Muscle of arm (tissue), 12 donors: ENCODE data around the gene GLP1R. TPM values are rescaled to one million over a fixed set of nuclear protein-coding genes. Genes with fewer than 3 reads are reported as not detected.

Source experiments
- DNase-seq: peaks from one replicate; pipeline ENCODE4 v3.0.0-alpha.2; 2013
- polyA plus RNA-seq, 12 donors: library from polyadenylated mRNA; unstranded; fragments of 120-200 nt; gene quantifications; one replicate each; pipeline ENCODE4 v1.2.1, GENCODE V29; 2013; ENCODE audit not compliant: insufficient read length in 12 of 12

GLP1R gene
- polyA plus RNA-seq, 12 donors = 0.04 to 0.52 (median 0.17) TPM; not detected in 7

GRCh38 chr6:39061588-39061987, 13.0 kb downstream of the GLP1R start:
- DNase-seq = no peak

- no peak for DNase-seq
Measured at GRCh38 chr6:39062014-39062740, 13.6 kb downstream of the GLP1R start.

- DNase-seq = no peak
Measured at GRCh38 chr6:39063526-39063925, 14.9 kb downstream of the GLP1R start.

GRCh38 chr6:39065561-39065960, 17.0 kb downstream of the GLP1R start:
- no peak for DNase-seq

GRCh38 chr6:39068391-39068790, 19.8 kb downstream of the GLP1R start:
- DNase-seq = no peak

- no peak for DNase-seq
Measured at GRCh38 chr6:39072830-39073229, 24.2 kb downstream of the GLP1R start.

- no peak for DNase-seq
Measured at GRCh38 chr6:39073471-39074355, 25.1 kb downstream of the GLP1R start.

- no peak for DNase-seq
Measured at GRCh38 chr6:39074486-39074885, 25.9 kb downstream of the GLP1R start.

GRCh38 chr6:39075010-39075686, 26.6 kb downstream of the GLP1R start:
- DNase-seq = no peak

- no peak for DNase-seq
Measured at GRCh38 chr6:39075807-39076622, 27.4 kb downstream of the GLP1R start.

- no peak for DNase-seq
Measured at GRCh38 chr6:39076623-39077535, 28.3 kb downstream of the GLP1R start.

GRCh38 chr6:39077882-39078594, 29.5 kb downstream of the GLP1R start:
- no peak for DNase-seq

GRCh38 chr6:39078695-39079094, 30.1 kb downstream of the GLP1R start:
- no peak for DNase-seq

GRCh38 chr6:39079197-39080125, 30.9 kb downstream of the GLP1R start:
- DNase-seq = no peak

- DNase-seq = no peak
Measured at GRCh38 chr6:39080246-39080875, 31.8 kb downstream of the GLP1R start.

- DNase-seq = no peak
Measured at GRCh38 chr6:39082310-39082709, 33.7 kb downstream of the GLP1R start.

- DNase-seq = no peak
Measured at GRCh38 chr6:39083231-39083634, 34.7 kb downstream of the GLP1R start.

- DNase-seq = no peak
Measured at GRCh38 chr6:39084506-39084905, 35.9 kb downstream of the GLP1R start.
